ENCODE measurements around the gene HNRNPA0.
"Not testable (repeated sequence)": the region's sequence is repeated elsewhere in the genome, so short reads cannot be mapped to it uniquely, and the experiment has no call there.

HNRNPA0 gene

DNA sequence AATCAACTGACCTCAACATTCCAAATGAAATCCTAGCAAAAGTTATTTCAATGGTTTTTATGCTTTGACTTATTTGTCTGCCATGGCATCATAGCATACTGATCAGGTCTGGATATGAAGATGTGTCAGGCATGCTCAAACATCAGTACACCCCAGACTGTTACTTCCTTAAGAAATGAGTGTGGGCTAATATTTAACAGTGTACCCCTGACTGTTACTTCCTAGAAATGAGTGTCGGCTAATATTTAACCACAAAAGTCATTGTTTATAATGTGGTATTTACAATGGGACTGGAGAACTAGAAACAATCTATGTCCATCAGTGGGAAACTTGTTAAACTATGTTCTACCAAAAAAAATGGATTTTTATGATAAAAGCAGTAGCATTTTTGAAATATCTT lies 38.1 kb upstream of the HNRNPA0 start:
- TF ChIP-seq, protein P1, sequence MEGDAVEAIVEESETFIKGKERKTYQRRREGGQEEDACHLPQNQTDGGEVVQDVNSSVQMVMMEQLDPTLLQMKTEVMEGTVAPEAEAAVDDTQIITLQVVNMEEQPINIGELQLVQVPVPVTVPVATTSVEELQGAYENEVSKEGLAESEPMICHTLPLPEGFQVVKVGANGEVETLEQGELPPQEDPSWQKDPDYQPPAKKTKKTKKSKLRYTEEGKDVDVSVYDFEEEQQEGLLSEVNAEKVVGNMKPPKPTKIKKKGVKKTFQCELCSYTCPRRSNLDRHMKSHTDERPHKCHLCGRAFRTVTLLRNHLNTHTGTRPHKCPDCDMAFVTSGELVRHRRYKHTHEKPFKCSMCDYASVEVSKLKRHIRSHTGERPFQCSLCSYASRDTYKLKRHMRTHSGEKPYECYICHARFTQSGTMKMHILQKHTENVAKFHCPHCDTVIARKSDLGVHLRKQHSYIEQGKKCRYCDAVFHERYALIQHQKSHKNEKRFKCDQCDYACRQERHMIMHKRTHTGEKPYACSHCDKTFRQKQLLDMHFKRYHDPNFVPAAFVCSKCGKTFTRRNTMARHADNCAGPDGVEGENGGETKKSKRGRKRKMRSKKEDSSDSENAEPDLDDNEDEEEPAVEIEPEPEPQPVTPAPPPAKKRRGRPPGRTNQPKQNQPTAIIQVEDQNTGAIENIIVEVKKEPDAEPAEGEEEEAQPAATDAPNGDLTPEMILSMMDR (IDR thresholded peaks at IDR 0.05; ENCODE audit: insufficient read depth, low read length, missing control alignments): no peak
- ChIA-PET POLR2A (no interaction called here), CTCF (interaction anchor here (1.0 kb wide), 1 partner anchor 12 kb away, joined by 4 read pairs; no protein-coding TSS in a partner anchor)
- DNase-seq (ENCODE audit: low read depth, low spot score): no peak
- no peak overlapping the region for H3K4me3 ChIP-seq (ENCODE audit: low read depth, low read length)

- ChIA-PET CTCF (no interaction called here), POLR2A (no interaction called here)
- no peak for DNase-seq (ENCODE audit: low read depth, low spot score)
- TF ChIP-seq, protein P1 (IDR thresholded peaks at IDR 0.05; ENCODE audit: insufficient read depth, low read length, missing control alignments): no peak
- no peak overlapping the region for H3K4me3 ChIP-seq (ENCODE audit: low read depth, low read length)
These were observed 37.6 kb upstream of the HNRNPA0 start for GRCh38 chr5:137791799-137792198.

DNA sequence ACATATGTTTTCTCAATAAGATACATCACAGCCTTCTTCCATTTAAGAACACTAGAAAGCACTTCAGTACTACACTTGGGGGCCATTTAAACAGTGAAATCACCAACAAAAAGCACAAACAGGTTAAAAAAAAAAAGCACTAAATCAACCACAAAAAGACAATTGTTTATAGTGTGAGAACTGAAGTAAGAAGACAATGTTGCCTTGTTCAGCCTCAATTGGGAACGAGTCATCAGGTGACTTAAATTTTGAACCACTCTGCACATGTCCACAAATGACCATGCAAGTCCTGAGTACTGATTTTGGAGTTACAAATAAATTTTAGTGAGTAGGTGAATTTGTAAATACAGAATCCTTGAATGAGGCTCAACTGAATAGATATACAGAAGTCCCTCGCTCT lies 37.2 kb upstream of the HNRNPA0 start:
- CTCF ChIA-PET: interaction anchor here (1.8 kb wide), 1 partner anchor 13 kb away, joined by 11 read pairs; no protein-coding TSS in a partner anchor

DNA sequence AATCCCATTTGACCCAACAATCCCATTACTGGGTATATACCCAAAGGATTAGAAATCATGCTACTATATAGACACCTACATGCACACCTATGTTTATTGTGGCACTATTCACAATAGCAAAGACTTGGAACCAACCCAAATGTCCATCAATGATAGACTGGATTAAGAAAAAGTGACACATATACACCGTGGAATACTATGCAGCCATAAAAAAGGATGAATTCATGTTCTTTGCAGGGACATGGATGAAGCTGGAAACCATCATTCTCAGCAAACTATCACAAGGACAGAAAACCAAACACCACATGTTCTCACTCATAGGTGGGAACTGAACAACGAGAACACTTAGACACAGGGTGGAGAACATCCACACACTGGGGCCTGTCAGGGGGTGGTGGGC lies 34.4 kb upstream of the HNRNPA0 start:
- POLR2A ChIA-PET; CTCF ChIA-PET; H3K4me3 ChIP-seq (ENCODE audit: low read depth, low read length); DNase-seq (ENCODE audit: low read depth, low spot score): not testable (repeated sequence)

More for the DNA sequence above, 37.2 kb upstream of the HNRNPA0 start:
- POLR2A ChIA-PET: no interaction called here
- no peak for DNase-seq (ENCODE audit: low read depth, low spot score)
- TF ChIP-seq, protein P1 (IDR thresholded peaks at IDR 0.05; ENCODE audit: insufficient read depth, low read length, missing control alignments): no peak
- H3K4me3 ChIP-seq (ENCODE audit: low read depth, low read length): no peak overlapping the region

- no peak overlapping the region for H3K4me3 ChIP-seq (ENCODE audit: low read depth, low read length)
- TF ChIP-seq, protein P1 (IDR thresholded peaks at IDR 0.05; ENCODE audit: insufficient read depth, low read length, missing control alignments): no peak
- CTCF ChIA-PET: interaction anchor here (5.2 kb wide), 1 partner anchor 349 kb away, joined by 74 read pairs; no protein-coding TSS in a partner anchor
- POLR2A ChIA-PET: no interaction called here
- DNase-seq (ENCODE audit: low read depth, low spot score): no peak
These were observed 28.9 kb upstream of the HNRNPA0 start for GRCh38 chr5:137782984-137783536.

- CTCF ChIA-PET: interaction anchor here (1.5 to 5.4 kb wide), 4 partner anchors 25 to 350 kb away, joined by 4 to 74 read pairs (median 24); no protein-coding TSS in a partner anchor
- TF ChIP-seq, protein P1 (IDR thresholded peaks at IDR 0.05; ENCODE audit: insufficient read depth, low read length, missing control alignments): no peak
- POLR2A ChIA-PET: no interaction called here
- H3K4me3 ChIP-seq (ENCODE audit: low read depth, low read length): no peak overlapping the region
- no peak for DNase-seq (ENCODE audit: low read depth, low spot score)
These were observed 27.9 kb upstream of the HNRNPA0 start for GRCh38 chr5:137782055-137782454.

All from AG04449 (cell line).